ENCODE results near the gene C12orf42. TPM values are rescaled to one million over a fixed set of nuclear protein-coding genes. Genes with fewer than 3 reads are reported as not detected.

C12orf42 gene
- total RNA-seq, 4 donors from 2014 or later = 18.2 TPM; not detected in 3

- Histone ChIP-seq H3K9me3 (no peaks in the 10 kb centered on the region), H3K27ac (no peak overlapping the region), H3K36me3 (no peaks in the 10 kb centered on the region), H3K27me3 (no peaks in the 10 kb centered on the region), H3K4me1 (no peaks in the 10 kb centered on the region), H3K4me3 (no peak overlapping the region)
- DNase-seq = no peak
- no peak for TF ChIP-seq POLR2A (IDR thresholded peaks at IDR 0.05)
- TF ChIP-seq, protein P1, sequence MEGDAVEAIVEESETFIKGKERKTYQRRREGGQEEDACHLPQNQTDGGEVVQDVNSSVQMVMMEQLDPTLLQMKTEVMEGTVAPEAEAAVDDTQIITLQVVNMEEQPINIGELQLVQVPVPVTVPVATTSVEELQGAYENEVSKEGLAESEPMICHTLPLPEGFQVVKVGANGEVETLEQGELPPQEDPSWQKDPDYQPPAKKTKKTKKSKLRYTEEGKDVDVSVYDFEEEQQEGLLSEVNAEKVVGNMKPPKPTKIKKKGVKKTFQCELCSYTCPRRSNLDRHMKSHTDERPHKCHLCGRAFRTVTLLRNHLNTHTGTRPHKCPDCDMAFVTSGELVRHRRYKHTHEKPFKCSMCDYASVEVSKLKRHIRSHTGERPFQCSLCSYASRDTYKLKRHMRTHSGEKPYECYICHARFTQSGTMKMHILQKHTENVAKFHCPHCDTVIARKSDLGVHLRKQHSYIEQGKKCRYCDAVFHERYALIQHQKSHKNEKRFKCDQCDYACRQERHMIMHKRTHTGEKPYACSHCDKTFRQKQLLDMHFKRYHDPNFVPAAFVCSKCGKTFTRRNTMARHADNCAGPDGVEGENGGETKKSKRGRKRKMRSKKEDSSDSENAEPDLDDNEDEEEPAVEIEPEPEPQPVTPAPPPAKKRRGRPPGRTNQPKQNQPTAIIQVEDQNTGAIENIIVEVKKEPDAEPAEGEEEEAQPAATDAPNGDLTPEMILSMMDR (IDR thresholded peaks at IDR 0.05) = no peak
These were observed 73.4 kb downstream of the C12orf42 start for GRCh38 chr12:103422328-103422727.

- H3K27me3 ChIP-seq = no peaks in the 10 kb centered on the region
- no peak for TF ChIP-seq POLR2A (IDR thresholded peaks at IDR 0.05)
- TF ChIP-seq, protein P1 (IDR thresholded peaks at IDR 0.05) = no peak
- H3K27ac ChIP-seq = no peak overlapping the region
- no peak for DNase-seq
- H3K9me3 ChIP-seq = no peaks in the 10 kb centered on the region
- H3K4me3 ChIP-seq = no peak overlapping the region
- H3K4me1 ChIP-seq = no peaks in the 10 kb centered on the region
- no peaks in the 10 kb centered on the region for H3K36me3 ChIP-seq
These were observed 74.4 kb downstream of the C12orf42 start for GRCh38 chr12:103421402-103421801.

DNA sequence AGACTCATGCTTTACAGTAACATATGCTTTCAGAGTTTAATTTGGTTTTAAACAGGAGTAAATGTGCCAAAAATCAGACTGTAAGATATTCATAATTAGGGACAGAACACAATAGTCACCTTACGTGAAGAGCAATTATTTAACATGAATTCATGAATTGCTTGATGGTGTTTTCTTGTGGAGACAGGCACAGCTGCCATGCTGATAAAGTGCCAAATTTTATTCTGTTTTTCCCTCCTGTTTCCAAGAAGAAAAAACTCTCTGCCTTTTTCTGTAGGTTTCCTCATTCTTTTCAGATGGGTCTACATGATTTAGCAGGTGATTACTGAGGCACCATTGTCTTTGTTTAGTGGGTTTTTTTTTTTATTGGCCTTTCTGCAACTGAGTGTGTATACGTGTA is 80.1 kb downstream of the C12orf42 start:
- Histone ChIP-seq H3K9me3 (no peaks in the 10 kb centered on the region), H3K27ac (no peak overlapping the region), H3K4me1 (no peaks in the 10 kb centered on the region), H3K4me3 (no peak overlapping the region), H3K27me3 (no peaks in the 10 kb centered on the region), H3K36me3 (no peaks in the 10 kb centered on the region)
- TF ChIP-seq, protein P1 (IDR thresholded peaks at IDR 0.05) = no peak
- no peak for TF ChIP-seq POLR2A (IDR thresholded peaks at IDR 0.05)
- DNase-seq = no peak

GRCh38 chr12:103401421-103401820 is 94.3 kb downstream of the C12orf42 start:
- TF ChIP-seq, protein P1 (IDR thresholded peaks at IDR 0.05) = no peak
- TF ChIP-seq POLR2A (IDR thresholded peaks at IDR 0.05) = no peak
- Histone ChIP-seq H3K27me3 (no peaks in the 10 kb centered on the region), H3K4me3 (no peak overlapping the region), H3K36me3 (no peaks in the 10 kb centered on the region), H3K27ac (no peak overlapping the region), H3K4me1 (no peaks in the 10 kb centered on the region), H3K9me3 (no peaks in the 10 kb centered on the region)
- DNase-seq = no peak

- Histone ChIP-seq H3K27me3 (no peaks in the 10 kb centered on the region), H3K27ac (no peak overlapping the region), H3K9me3 (no peaks in the 10 kb centered on the region), H3K4me3 (no peak overlapping the region), H3K4me1 (no peaks in the 10 kb centered on the region), H3K36me3 (no peaks in the 10 kb centered on the region)
- TF ChIP-seq, protein P1 (IDR thresholded peaks at IDR 0.05) = no peak
- TF ChIP-seq POLR2A (IDR thresholded peaks at IDR 0.05) = no peak
- DNase-seq = no peak
These were observed 95.8 kb downstream of the C12orf42 start for GRCh38 chr12:103399986-103400385.

DNA sequence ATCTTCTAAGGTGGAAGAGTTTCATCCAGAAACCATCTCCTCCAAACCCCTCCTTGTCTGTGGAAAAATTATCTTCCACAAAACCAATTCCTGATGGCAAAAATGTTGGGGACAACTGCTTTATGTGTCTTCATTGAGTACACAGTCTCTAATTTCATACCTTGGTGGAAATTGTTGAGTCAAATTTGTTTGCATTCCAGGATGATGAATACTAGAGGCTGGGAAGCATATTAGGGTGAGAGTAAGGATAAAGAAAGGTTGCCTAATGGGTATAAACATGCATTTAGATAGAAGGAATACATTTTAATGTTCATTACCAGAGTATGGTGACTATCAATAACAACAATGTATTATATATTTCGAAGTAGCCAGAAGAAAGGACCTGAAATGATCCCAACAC is 98.2 kb downstream of the C12orf42 start:
- H3K9me3 ChIP-seq = no peaks in the 10 kb centered on the region
- no peak for TF ChIP-seq POLR2A (IDR thresholded peaks at IDR 0.05)
- TF ChIP-seq, protein P1 (IDR thresholded peaks at IDR 0.05) = no peak
- H3K4me3 ChIP-seq = no peak overlapping the region
- H3K27me3 ChIP-seq = no peaks in the 10 kb centered on the region
- no peaks in the 10 kb centered on the region for H3K36me3 ChIP-seq
- no peak overlapping the region for H3K27ac ChIP-seq
- DNase-seq = no peak
- H3K4me1 ChIP-seq = no peaks in the 10 kb centered on the region

Measured in Peyer's patch (tissue), 4 donors.